ACC112 (cell line): ENCODE results near the gene NFKBIL1.
"Not testable (repeated sequence)": the region's sequence is repeated elsewhere in the genome, so short reads cannot be mapped to it uniquely, and the experiment has no call there.

ENCODE experiments used
- H2AFZ ChIP-seq: fragments of 200-600 bp; sonication (generic); one replicate; pipeline ENCODE4 v1.6.0; 2017; ENCODE audit warnings: antibody characterized with exemption, low read length; ENCODE audit not compliant: unreplicated experiment
- H3K27ac ChIP-seq: fragments of 200-600 bp; sonication (generic); 2 replicates; pipeline ENCODE4 v1.5.1; 2014; ENCODE audit warnings: low read depth, mild to moderate bottlenecking, antibody characterized with exemption, low read length, moderate library complexity
- H3K27me3 ChIP-seq: fragments of 200-600 bp; sonication (generic); 2 replicates; pipeline ENCODE4 v1.6.1; 2014; ENCODE audit warnings: mild to moderate bottlenecking, antibody characterized with exemption, low read length, moderate library complexity, mixed read lengths; ENCODE audit not compliant: insufficient read depth
- H3K36me3 ChIP-seq: fragments of 200-600 bp; sonication (generic); 2 replicates; pipeline ENCODE4 v1.6.1; 2016; ENCODE audit warnings: mild to moderate bottlenecking, antibody characterized with exemption, low read length, moderate library complexity, mixed read lengths; ENCODE audit not compliant: insufficient read depth
- H3K4me1 ChIP-seq: fragments of 200-600 bp; sonication (generic); one replicate; pipeline ENCODE4 v1.6.1; 2016; ENCODE audit warnings: low read length, mixed read lengths; ENCODE audit not compliant: insufficient read depth, unreplicated experiment, control insufficient read depth
- H3K4me3 ChIP-seq: fragments of 200-600 bp; sonication (generic); 2 replicates; pipeline ENCODE4 v1.5.1; 2014; ENCODE audit warnings: mild to moderate bottlenecking, low read depth, low read length
- H3K79me2 ChIP-seq: fragments of 200-600 bp; sonication (generic); one replicate; pipeline ENCODE4 v1.6.0; 2016; ENCODE audit warnings: low read length; ENCODE audit not compliant: control insufficient read depth, unreplicated experiment, insufficient read depth

Gene NFKBIL1

GRCh38 chr6:31546958-31547726, at the start of gene NFKBIL1:
Gene NFKBIL1 (plus strand): TSS chr6:31547608. CDS start chr6:31547695, 87 bp downstream.
- H3K79me2 ChIP-seq, result peaks cover 23% of the 10 kb centered on the region
- peaks cover 24% of the 10 kb centered on the region for H3K4me1 ChIP-seq
- peak within 1 kb of the TSS; percentile 88 for H2AFZ ChIP-seq
- H3K27me3 ChIP-seq, result no peaks in the 10 kb centered on the region
- H3K4me3 ChIP-seq, result peak within 1 kb of the TSS; percentile 76
- H3K36me3 ChIP-seq, result no peaks in the 10 kb centered on the region
- peak within 1 kb of the TSS; percentile 65 for H3K27ac ChIP-seq

- Histone ChIP-seq H3K79me2 (peaks cover 66% of the 10 kb centered on the region), H2AFZ (no peak overlapping the region), H3K27ac (no peak overlapping the region), H3K4me3 (peak overlapping the region; percentile 77), H3K36me3 (no peaks in the 10 kb centered on the region), H3K4me1 (peaks cover 23% of the 10 kb centered on the region), H3K27me3 (no peaks in the 10 kb centered on the region)
Measured at GRCh38 chr6:31498748-31499147, 48.7 kb upstream of the NFKBIL1 start.

DNA sequence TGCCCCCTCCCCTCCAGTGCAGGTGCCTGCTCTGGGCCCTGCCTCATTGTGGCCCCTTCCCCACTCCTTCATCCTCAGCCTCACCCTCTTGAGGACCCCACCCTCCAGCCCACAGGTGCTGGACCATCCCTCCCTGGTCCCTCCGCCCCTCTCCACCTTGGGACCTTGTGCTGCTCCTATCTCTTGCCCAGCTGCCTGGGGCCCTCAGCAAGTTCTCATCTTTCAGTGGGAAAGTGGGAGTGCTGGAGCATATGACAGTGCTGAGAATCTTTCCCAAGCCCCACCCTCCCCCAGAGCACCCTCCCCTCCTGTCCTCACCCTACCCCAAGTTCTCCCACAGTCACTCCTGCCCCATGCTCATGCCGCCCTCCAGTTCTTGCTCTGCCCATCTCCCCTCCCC, 47.8 kb upstream of the NFKBIL1 start:
- H2AFZ ChIP-seq, H3K27me3 ChIP-seq, H3K36me3 ChIP-seq, H3K27ac ChIP-seq, H3K4me3 ChIP-seq: not testable (repeated sequence)
- Histone ChIP-seq H3K4me1 (peaks cover 23% of the 10 kb centered on the region), H3K79me2 (peaks cover 72% of the 10 kb centered on the region)

- Histone ChIP-seq H3K36me3 (0 out of 2 replicates have a peak, but pooled peaks cover 5% of the 10 kb centered on the region), H3K79me2 (peaks cover 67% of the 10 kb centered on the region), H3K27me3 (no peaks in the 10 kb centered on the region), H3K4me1 (peaks cover 10% of the 10 kb centered on the region), H3K27ac (no peak overlapping the region), H3K4me3 (no peak overlapping the region), H2AFZ (no peak overlapping the region)
Measured at GRCh38 chr6:31502586-31502985, 44.8 kb upstream of the NFKBIL1 start.

DNA sequence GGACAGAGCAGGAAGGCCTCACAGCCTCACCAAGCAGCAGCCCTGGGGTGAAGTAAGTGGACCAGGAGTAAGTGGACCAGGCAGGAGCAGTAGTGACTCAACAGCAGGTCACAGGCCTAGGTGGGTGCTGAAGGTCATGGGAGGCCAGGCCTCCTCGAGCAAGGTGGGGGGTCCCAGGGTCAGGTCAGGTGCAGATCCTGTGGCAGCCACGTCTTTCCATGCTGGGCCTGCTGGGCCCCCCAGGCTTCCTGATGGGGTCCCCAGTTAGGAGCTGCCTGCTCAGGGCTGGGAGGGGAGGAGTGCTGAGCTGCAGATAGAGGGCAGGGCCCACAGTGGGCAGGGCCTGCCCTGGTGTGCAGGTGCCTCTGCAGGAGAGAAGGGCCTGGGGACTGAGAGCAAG, 38.4 kb upstream of the NFKBIL1 start:
- H3K27me3 ChIP-seq, H3K4me3 ChIP-seq, H3K27ac ChIP-seq, H2AFZ ChIP-seq: not testable (repeated sequence)
- Histone ChIP-seq H3K4me1 (peaks cover 12% of the 10 kb centered on the region), H3K36me3 (peaks cover 13% of the 10 kb centered on the region; the same call in 1 of the 2 replicates), H3K79me2 (peaks cover 15% of the 10 kb centered on the region)

- Histone ChIP-seq H3K27me3 (no peaks in the 10 kb centered on the region), H3K36me3 (peaks cover 13% of the 10 kb centered on the region; the same call in 1 of the 2 replicates), H3K4me3 (no peak overlapping the region), H2AFZ (no peak overlapping the region), H3K27ac (no peak overlapping the region), H3K79me2 (peaks cover 8% of the 10 kb centered on the region), H3K4me1 (peaks cover 12% of the 10 kb centered on the region)
Measured at GRCh38 chr6:31510007-31510406, 37.4 kb upstream of the NFKBIL1 start.

DNA sequence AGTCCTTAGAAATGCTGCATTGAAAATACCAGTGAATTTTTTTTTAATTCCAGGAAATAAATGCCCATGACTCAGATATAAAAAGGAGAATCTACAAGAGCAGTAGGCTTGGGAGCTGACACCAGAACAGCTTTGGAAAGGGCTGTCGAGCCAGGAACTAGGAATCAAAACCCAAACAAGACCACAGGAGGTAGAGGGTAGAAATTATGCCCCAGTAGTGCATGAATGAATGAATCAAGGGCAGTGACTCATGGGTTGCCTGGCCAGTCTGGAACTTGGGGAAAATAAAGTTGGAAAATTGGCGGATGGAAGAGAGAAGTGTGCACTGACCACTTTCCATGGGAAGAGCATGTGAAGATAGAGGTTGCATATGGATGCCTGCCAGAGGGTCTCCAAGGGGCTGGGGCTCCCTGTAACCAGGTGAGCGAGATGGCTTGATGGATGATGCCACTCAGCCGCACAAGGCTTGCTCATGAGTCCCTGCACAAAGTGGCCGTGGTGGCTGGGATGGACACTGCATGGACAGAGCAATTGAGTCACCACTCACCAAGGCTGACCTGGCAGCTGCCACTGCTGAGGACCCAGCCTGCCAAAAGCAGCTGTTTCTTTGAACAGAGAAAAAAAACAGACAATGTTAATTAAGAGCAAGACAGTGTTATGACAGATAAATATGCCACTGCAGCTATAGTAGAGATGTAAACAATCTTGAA, 33.8 kb upstream of the NFKBIL1 start:
- no peak overlapping the region for H2AFZ ChIP-seq
- H3K4me3 ChIP-seq, result no peak overlapping the region
- peak overlapping the region; percentile 15; the same call in 1 of the 2 replicates for H3K27ac ChIP-seq

GRCh38 chr6:31521835-31522234, 25.6 kb upstream of the NFKBIL1 start:
- Histone ChIP-seq H3K36me3 (no peaks in the 10 kb centered on the region), H3K27me3 (no peaks in the 10 kb centered on the region), H3K4me1 (peaks cover 20% of the 10 kb centered on the region), H3K79me2 (no peaks in the 10 kb centered on the region), H3K4me3 (no peak overlapping the region), H3K27ac (no peak overlapping the region), H2AFZ (no peak overlapping the region)

More for the DNA sequence above, 33.8 kb upstream of the NFKBIL1 start:
- H3K27me3 ChIP-seq, result no peaks in the 10 kb centered on the region
- no peaks in the 10 kb centered on the region for H3K79me2 ChIP-seq
- peaks cover 9% of the 10 kb centered on the region; the same call in 1 of the 2 replicates for H3K36me3 ChIP-seq
- H3K4me1 ChIP-seq, result peaks cover 25% of the 10 kb centered on the region

- H3K79me2 ChIP-seq, result no peaks in the 10 kb centered on the region
- H3K27ac ChIP-seq, result peak overlapping the region; percentile 83
- peak overlapping the region; percentile 5 for H2AFZ ChIP-seq
- H3K4me3 ChIP-seq, result no peak overlapping the region
- no peaks in the 10 kb centered on the region for H3K27me3 ChIP-seq
- no peaks in the 10 kb centered on the region for H3K36me3 ChIP-seq
- H3K4me1 ChIP-seq, result peaks cover 22% of the 10 kb centered on the region
Measured at GRCh38 chr6:31525553-31525931, 21.9 kb upstream of the NFKBIL1 start.

DNA sequence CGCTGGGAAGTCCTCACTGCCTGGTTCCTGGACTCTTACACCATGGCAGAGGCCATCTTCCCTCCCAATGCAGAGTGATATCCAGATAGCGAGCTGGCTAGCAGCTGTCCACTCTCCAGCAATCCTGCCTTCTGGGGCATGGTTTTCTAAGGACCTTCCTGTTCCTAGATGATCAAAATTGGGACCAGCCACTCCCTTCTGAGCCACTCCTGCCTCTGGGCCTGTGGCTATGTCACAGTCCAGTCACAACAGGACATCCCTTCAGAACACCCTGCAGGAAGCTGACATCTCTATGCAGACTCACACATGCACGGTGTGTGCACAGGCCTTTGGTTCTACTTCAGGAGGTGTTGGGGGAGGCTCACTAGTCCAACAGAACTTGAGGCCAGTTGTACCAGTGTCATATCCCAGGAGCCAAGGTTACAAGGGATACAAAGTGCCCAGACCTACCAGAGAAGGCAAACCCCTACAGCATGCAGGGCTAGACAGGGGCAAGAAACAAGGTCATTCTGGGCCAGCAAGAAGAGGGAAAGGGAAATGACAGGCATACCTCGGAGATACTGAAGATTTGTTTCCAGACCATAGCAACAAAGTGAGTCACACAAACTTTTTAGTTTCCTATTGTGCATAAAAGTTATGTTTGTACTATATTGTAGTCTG, 21.3 kb upstream of the NFKBIL1 start:
- Histone ChIP-seq H2AFZ (peak overlapping the region; percentile 5), H3K27me3 (no peaks in the 10 kb centered on the region), H3K4me3 (no peak overlapping the region), H3K36me3 (peaks cover 3% of the 10 kb centered on the region; the same call in 1 of the 2 replicates), H3K79me2 (no peaks in the 10 kb centered on the region), H3K27ac (peak overlapping the region; percentile 83), H3K4me1 (peaks cover 22% of the 10 kb centered on the region)
